Vagina (tissue), 1 donor: Measurements from ENCODE around the gene GTF2B. TPM values are rescaled to one million over a fixed set of nuclear protein-coding genes. Genes with fewer than 3 reads are reported as not detected.

Experiments used
- small RNA-seq: library from RNA; depleted of rRNA; stranded (forward); fragments of <200 nt; gene quantifications from one replicate; pipeline ENCODE3, GENCODE V24; 2016
- total RNA-seq: library from RNA; depleted of rRNA; stranded (reverse); fragments of >200 nt; gene quantifications from one replicate; pipeline ENCODE4 v1.2.3, GENCODE V29; 2016

GTF2B gene
- total RNA-seq, 1 donor from 2014 or later, result 22.8 TPM

Small RNA genes within 50 kb of the gene (small RNA-seq; reads per million reads assigned to genes)
- gene RNU6-125P, result not detected

Other genes with a start within 250 kb of the GTF2B start
- gene PKN2, start 207.3 kb downstream of the GTF2B start, total RNA-seq, result 38.3 TPM
- 17.7 TPM for gene KYAT3, start 101.1 kb upstream of the GTF2B start, total RNA-seq
- gene RBMXL1, start 101.1 kb upstream of the GTF2B start, total RNA-seq, result 11.5 TPM
- gene GBP3, start 131.3 kb upstream of the GTF2B start, total RNA-seq, result 6.9 TPM
- 17.4 TPM for gene GBP1, start 173.6 kb upstream of the GTF2B start, total RNA-seq
- 59.4 TPM for gene GBP2, start 234.5 kb upstream of the GTF2B start, total RNA-seq